GM18873 (cell line): ENCODE data around the gene DPYD.

Experiments used
- ATAC-seq: cut with Tn5 transposase; IDR thresholded peaks from one replicate; pipeline ENCODE4 v1.9.1; 2021; ENCODE audit warnings: mild to moderate bottlenecking, moderate library complexity, moderate number of reproducible peaks; ENCODE audit not compliant: unreplicated experiment, low FRiP score

DPYD gene

DNA sequence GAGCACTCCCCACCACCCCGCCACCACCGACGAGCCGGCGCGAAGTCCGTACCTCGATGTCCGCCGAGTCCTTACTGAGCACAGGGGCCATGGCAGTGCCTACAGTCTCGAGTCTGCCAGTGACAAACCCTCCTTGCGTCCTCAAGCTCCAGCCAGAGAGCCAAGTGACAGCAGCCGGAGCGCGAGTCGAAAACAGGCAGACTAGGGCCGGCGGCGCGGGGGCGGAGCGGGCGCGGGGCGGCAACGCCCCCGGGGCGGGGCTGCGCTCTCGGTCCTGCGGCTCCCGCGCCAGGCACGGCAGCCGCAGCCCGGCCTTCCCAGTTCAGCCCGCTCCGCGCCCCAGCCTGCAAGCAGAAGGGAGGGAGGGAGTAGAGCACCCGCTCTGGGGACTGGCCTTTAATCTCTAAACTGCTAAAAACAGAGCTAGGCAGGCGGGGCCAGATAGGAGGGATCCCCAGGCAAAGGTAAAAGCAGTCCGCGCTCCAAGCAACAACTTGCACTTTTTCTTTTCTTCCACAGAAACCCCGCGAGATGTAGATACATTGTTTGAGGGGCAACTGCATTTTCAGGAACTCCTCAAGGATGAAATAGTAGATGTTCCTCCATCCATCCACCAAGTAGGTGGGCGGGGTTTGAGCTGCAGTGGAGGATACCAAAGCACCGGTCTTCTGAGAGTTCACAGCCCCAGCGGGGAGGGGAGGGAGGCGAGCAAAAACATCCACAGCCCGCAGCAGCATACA, at the start of gene DPYD:
DPYD (minus strand) TSS at position 203 of the 740 bp plus-strand sequence; CDS start at position 91, 112 bp downstream.
- peak; percentile 82 for ATAC-seq

DNA sequence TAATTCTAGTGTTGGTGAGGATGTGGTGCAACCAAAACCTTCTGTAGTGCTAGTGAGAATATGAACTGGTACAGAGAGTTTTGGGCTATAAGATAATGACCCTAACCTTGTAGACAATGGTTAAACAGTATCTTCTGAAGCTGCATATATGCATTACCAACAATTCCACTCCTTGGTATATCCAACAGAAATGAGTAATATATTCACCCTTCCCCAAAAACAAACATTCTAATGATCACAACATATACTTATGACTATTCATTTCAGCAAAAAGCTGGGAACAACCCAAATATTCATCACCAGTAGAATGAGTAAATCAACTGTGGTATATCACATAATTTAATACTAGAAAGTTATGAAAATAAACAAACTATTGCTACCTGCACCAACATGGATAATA, 39.6 kb upstream of the DPYD start:
- no peak for ATAC-seq

DNA sequence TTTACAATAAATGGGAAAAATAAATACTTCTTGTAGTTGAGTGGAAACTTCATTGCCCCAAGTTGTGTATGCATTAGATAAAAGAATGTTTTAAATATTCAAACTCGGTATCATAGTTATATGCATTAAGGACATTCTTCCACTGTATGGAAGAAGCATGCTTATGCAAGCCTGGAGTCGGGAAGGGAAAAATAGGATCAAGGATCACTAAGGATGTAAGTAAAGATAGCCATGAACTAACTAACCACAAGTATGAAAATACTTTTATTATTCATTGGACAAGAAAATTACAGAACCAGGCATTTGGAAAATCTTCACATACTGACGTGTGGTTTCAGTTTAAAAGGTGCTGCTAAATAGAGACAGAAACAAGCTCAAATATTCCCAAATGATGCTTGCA, 26.9 kb upstream of the DPYD start:
- ATAC-seq = no peak

DNA sequence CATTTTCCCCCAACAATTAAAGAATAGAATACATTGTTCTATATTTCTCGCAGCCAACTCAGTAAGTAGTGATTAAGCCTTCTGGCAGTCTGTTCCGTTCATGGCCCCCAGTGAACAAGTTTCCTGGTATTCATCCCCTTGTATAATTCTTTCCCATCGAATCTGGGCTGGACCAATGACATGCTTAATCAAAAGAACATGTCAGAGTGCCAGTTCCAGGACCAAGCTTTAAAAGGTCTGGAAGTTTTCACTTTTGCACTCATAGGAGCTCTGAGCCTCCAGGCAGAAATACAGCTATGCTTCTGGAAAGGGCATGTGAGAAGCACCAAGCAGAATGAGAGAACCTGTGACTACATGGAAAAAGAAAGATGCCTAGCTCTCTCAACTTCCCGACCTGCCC, 22.5 kb upstream of the DPYD start:
- ATAC-seq = no peak

DNA sequence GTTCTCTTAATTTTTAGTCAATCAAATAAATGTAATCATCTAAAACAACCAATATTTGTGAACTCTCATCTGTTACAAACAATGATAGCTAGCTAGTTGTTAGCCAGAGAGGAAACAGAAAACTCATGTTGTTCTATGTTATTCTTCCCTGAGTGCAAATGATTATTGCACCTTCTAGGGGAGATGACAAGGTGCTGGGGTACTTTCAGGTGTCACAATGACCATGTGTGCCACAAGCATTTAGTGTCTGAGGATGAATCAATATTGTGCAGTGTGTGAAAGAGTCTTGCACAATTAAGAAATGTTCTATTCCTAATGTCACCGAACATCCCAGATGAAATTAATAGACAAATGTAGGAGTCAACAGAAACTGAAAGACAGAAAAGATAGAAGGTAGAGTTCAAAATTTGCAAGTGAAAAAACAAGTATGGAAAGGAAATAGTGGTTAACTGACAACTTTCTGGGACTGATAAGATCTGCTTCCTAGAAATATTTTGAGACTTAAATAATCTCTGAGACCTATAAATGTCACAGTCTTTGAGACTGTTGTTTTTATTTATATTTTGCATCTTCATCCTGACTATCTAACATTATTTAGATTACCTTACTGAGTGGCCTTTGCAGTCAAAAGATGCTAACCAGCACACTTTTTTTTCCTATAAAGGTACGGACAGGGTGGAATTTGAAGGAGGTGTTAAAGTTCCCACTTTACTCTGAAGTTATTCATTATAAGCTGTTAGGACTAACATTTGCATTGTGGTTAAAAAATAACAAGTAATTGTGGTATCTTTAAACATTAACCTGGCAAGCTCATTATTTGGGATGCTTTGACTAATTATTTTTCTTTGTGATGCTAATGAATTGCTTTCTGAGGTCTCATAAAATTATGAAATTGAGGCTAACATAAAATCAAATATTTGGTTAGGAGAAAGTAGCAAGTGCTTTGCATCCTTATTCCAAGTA, 21.6 kb upstream of the DPYD start:
- no peak for ATAC-seq

DNA sequence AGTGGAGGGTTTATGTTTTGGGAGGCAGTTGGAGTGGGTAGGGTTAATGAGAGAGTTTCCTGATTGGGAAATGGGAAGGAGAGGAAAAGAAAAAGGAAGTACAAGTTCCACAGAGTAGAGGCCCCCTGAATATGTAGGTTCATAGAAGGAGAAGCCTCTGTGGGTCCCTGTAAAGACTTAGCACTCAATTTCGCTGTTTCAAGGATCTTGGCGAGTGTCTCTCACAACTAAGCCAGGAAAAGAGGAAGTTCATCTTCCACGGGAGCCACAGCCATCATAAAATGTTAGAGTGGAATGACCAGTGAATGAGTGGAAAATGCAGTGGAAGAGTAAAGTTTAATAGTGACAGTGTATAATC, 17.4 kb upstream of the DPYD start:
- no peak for ATAC-seq

DNA sequence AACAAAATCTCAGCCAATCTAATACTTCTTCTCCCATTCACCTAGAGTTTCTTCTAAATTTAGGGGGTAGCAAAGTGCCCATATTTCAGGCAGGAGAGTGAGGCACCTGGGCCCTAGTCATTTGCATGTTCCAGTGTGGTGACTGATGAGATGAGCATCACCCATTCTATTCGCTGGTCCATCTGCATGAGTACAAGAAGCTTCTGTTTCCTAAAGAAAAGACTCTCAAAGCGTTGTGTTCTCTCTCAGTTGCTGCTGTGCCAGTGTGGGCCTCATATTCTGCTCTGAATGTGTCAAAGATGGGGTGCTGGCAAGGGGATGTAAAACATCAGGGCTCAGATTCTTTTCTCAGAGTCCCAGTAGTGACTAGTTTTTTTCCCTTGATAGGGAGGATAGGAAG, 16.1 kb upstream of the DPYD start:
- no peak for ATAC-seq

DNA sequence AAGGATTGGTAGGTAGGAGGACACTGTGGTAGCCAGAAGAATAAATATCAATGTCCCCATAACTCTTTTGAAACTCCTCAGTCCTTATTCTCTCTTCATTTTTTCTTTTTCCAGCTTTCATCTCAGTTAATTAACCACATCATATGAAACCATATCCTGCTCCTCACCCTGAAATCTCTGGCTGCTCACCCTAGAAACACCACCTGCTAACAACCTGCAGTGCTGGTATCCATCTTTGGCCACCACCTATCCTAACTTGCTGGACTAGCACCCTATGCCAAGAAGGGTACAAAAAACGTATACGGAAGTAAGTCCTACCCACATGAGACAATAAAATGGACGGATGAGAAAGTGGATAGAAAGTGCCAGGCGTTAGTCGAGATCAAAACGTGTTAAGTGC, 13.7 kb upstream of the DPYD start:
- no peak for ATAC-seq

DNA sequence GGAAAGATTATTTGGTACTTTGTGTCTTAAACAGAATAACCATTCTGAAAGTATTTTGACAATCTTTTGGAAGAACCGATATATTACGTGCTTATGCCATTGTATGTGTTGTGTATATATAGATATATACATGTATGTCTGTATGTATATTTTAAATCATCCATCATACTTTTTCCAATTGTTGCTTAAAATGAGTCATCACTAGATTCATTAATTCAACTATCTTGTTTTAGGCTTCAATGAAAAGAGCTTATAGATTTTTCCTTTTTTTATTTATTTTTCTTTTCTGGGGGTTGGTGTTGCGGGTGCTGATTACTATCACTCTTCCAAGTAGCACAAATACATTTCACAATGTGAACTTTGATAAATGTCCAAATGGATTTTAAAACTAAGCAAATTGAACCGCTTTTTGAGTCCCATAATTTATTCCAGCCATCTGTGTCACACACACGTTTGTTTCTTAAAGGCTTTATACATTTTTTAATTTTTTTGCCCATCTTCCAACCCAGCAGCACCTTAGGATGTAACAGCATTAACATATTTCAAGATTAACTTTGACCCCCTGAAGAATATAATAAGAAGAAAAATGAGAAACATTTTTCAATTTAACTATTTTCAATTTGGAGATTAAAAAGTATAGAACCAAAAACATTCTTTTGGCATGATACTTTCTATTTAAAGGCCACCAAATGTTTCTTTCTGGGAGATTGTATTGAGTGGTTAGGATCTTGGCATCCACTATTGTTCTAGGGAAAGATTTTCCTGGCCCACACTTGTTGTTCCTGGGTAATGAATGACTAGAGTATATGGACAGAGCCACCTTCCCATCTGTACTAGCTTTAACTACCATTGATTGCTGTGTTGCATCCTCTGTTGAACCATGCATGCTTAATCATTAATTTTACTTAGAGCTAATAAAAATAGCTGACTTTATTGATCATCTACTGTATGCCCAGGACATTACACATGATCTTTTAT, 9.3 kb upstream of the DPYD start:
- no peak for ATAC-seq

DNA sequence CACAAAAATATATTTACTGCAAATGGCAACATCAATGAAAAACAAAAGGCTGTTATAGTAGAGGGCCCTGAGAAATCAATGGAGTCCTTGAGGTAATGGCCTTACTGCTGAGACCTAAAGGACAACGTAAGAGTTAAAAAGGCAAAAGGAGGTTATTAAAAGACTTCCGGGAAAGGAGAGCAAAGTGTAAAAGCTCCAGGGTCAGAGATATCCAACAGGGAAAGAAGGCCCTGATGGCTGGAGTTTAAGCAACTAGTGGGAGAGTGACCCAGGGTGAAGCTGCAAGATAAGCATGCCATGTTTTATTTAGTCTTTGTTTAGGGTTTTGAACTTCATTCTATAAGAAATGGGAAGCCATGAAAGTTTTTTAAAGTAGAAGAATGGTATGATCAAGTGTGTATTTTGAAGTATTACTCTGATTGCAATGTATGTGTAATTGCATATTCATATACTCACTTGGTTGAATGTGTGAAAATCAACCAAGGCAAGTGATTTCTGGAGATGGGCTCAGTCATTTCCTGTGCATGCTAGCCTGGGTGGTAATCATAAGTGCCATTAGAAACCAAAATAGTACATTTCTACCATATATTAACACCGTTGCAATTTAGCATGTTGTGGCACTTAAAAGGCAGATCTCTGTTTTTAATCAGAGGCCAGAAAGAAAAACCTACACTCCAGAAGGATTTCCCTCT, 5.3 kb upstream of the DPYD start:
- no peak for ATAC-seq

DNA sequence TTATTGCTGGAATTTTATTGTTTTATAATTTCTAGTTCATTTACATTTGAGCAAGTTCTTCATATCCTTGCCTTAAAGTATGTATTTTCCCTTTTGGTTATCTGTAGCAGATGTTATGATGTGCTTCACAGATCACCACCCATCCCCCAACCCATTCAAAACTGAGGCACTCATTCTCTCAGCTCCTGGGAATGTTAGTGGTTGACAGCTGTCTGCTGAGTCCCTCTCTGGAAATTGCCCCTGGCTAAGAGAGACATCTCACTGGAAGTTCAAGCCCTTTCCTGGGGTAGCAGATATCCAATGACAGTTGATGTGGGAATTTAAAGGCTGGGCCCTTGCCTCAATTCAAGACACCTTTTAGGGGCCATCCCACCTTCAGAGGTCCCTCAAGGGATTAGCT, 4.3 kb upstream of the DPYD start:
- ATAC-seq = no peak

DNA sequence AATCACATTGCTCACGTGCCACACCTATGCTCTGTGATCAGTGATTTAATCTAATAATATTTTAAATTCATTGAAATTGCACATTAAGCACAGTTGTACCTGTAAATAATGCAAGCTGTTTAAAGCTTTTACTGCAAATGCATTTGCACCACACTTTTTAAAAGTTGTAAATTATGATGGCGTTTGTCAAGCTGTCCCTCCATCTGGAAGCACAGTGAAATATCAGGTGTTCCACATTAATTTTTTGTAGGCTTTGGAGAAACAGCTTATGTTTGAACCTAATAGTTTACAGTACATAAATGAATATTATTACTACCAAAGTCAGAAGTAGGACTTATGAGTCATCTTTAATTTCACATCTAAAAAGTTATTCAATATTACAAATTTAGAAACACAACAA, 3.0 kb upstream of the DPYD start:
- ATAC-seq = no peak

DNA sequence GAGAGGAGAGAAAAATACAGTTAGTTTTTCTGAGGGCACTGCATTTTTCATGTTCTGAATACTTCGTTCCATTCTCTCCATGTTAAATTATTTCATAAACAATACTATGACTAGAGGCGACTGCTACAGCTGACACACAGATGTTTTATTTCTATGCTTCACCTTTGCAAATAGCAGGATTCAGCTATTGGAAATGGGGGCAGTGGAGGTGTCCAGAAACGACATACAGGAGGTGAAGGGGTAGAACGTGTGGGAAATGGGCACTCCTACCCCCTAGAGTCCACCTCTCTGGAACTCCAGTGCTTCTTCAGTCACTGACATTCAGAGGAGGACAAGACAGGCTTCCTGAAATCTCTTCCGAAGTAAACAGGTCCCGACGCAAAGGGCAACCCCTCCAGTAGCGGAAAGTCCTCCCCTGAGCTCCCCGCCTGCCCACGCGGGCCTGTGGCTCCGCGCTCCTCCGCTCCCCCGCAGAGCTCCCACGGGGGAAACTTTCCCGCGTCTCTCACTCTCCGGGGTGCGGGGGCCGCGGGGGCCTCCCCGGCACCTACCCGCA, 480 bp downstream of the DPYD start:
- ATAC-seq = no peak

DNA sequence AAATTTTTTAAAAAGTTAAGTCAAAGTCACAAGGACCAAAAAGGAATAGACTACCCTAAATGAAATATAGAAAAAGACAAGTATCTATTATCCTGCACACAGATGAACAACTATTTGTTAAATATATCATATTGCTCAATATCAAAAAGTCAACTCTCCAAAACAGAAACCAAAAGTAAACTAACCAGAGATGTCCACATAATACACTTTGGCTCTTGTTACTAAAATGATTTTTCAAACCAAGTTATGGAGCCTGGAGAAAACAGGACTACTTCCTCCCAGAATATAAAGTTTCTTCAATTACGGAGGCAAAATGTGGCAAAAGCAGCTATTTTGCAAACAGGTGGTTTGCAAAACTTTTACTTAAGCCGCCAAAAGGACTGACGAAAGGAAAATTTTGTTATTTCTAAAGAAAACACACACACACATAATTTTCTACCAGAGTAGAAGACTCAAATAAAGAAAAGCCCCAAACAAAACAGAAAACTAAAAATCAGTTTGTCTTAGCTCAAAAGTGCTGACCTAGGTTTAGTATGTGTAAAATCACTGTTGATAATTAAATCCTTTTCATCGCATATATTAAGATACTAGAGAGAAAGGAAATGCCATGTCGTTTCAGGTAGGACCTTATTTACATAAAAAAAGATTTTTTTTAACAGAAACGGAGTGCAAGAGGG, 1.1 kb downstream of the DPYD start:
- ATAC-seq = no peak

DNA sequence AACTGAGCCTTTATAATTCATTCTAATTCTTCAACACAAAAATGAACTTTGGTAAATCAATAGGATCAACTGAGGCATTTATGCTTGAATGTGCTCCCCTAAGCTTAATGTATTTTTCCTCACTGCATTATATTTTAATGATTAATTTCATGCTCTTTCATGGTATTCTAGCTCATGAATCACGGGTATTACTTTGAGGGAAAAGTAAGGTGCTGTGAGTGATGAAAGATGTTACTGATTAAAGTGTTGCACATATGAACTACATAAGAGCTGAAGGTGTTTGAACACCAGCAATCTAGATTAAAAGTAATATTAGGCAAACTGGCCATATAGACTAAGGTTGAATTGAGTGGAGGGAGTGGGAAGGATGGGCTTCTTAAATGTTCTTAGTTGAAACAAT, 1.9 kb downstream of the DPYD start:
- ATAC-seq = no peak

DNA sequence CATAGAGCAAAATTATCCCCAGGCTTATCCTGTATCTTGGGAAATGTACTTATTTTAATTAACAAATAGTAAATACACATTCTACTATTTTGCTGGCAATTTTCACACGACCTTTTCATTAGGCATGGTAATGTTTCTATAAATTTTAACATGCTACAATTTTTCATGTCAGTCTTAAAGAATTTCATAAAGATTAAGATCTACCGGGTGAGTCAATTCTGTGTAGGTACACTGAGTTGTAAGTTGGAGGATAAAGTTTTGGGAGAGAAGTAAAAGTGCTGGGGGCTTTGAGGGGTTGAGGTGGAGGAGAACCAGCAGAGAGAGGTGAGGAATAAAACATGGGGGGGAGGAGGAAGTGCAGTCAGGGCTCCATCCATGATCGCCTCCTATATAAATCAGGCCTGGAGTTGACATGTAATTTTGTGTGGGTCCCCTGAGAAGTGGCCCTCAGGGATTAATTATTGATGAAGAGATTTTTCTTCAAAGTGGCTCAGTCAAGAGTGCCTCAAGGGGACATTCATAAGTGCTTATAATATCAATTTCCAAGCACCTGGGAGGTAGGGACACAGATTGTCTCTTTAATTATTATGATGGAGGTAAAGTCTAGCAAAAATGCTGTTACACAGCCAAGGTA, 7.2 kb downstream of the DPYD start:
- ATAC-seq = no peak

DNA sequence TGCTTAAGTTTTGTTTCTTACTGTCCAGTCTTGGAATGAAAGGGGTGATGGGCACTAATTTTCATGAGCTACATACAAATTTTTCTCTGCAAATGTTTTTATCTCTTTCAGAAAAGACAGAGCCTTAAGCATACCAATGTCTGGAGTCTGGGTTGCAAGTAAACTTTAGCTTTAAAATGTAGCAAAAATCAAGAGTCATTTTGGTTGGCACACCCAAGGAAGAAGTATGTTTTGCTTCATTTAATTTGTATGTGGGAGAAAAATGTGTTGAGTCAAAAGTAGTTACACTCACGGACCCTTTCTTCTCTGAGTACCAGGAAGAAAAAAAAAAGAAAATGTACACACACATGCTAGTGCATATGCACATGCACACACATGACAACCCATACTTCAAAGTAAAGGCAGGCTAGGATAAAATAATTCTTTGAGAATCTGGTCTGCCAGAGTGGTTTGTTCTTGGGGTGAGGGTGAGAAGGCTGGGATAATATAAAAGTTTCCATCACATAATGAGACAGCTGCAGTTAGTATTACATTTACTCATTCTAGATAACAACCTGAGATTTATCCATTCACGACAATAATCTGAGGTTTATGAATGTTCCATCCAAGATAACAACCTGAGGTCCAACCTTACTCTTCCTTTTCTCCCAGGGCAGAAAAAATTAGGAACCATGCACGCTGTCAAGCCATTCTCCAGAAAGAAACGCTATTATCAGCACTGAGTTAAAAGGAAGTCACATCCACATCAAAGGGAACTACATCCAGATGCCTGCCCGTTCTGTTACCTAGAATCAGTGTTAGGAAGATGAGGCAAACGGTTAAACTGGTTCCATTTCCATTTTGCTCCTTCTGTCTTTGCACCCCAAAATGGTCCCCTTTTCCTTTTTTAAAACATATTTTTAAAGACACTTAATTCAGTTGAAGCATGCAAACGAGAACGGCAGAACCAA, 9.3 kb downstream of the DPYD start:
- no peak for ATAC-seq

DNA sequence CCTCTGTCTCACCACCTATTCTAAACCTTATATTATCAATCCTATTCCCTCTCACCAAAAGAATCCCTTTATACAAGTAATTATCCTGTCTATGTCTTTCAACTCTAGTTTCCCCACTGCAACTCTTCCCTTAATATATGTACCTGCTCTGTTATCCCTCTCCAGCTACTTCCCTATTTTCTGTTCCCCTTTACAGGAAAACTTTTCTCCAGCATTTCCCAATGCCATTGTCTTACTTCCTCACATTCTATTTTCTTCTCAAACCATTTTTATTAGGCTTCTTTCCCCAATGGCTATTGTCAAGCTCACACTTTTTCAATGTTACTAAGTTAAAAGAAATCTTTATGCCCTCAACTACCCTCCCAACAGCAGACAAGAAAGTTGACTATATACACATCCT, 11.6 kb downstream of the DPYD start:
- ATAC-seq = no peak
